Activated naive CD4-positive, alpha-beta T cell treated with anti-CD3 and anti-CD28 coated beads for 36 hours (primary cell): ENCODE results near the gene PARD3B. TPM values are rescaled to one million over a fixed set of nuclear protein-coding genes. Genes with fewer than 3 reads are reported as not detected.

Experiments used
- CTCF ChIA-PET: fragments of 350-600 bp; sonication (Branson Sonifier 250); formaldehyde crosslinking; loops from one replicate; lab custom pipeline; 2021; ENCODE audit warnings: antibody characterized with exemption; lab: Charles Lee
- DNase-seq: peaks from one replicate; pipeline ENCODE4 v3.0.0-alpha.2; 2020
- H3K27ac Mint-ChIP-seq: one replicate; pipeline ENCODE4 v1.8.0; 2021; ENCODE audit warnings: mild to moderate bottlenecking, mixed read lengths
- H3K27me3 Mint-ChIP-seq: one replicate; pipeline ENCODE4 v1.8.0; 2021; ENCODE audit warnings: low read depth, mixed read lengths
- H3K36me3 Mint-ChIP-seq: one replicate; pipeline ENCODE4 v1.8.0; 2021; ENCODE audit warnings: low read depth, mixed read lengths
- H3K4me1 Mint-ChIP-seq: one replicate; pipeline ENCODE4 v1.8.0; 2021; ENCODE audit warnings: low read depth, mixed read lengths
- H3K4me3 Mint-ChIP-seq: one replicate; pipeline ENCODE4 v1.8.0; 2021; ENCODE audit warnings: mild to moderate bottlenecking, moderate library complexity, mixed read lengths
- H3K9me3 Mint-ChIP-seq: one replicate; pipeline ENCODE4 v1.8.0; 2021; ENCODE audit warnings: mixed read lengths
- intact Hi-C: fragments of 100-400 bp; cut with micrococcal nuclease; formaldehyde crosslinking; loops from one replicate; pipeline ENCODE4 v1.15.1; 2023
- total RNA-seq, 2 experiments: library from RNA; stranded (reverse); gene quantifications; one replicate each; pipeline ENCODE4 v1.2.3, GENCODE V29; 2021

The PARD3B gene
- total RNA-seq, 2 experiments from 2014 or later, result 0.15 to 0.43 TPM

DNA sequence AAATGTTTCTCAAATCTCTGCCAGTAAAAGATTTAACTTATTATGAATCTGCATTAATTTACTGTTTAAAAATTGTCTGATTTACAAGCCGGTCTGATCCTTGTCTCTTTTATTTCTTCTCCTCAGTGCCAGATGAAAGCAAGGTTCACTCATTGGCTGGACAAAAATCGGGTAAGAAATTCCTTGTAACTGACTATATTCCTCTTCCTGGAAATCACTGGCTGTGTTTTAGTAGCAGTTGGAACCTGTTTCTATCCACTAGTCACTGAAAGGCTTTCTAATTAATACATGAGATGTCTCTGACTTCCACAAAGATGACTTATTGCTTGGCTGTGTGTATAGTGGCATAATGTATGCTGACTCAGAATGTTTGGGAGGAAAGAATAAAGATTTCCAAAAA is 700.4 kb downstream of the PARD3B start:
- DNase-seq, result no peak
- no peaks in the 10 kb centered on the region for H3K9me3 Mint-ChIP-seq
- H3K4me3 Mint-ChIP-seq, result no peak overlapping the region
- CTCF ChIA-PET, result no interaction called here
- no peak overlapping the region for H3K27ac Mint-ChIP-seq
- no peaks in the 10 kb centered on the region for H3K4me1 Mint-ChIP-seq
- no peaks in the 10 kb centered on the region for H3K27me3 Mint-ChIP-seq
- intact Hi-C loops, result no loop called here
- no peaks in the 10 kb centered on the region for H3K36me3 Mint-ChIP-seq

GRCh38 chr2:205259121-205259520 is 713.8 kb downstream of the PARD3B start:
- no peak for DNase-seq
- Mint-ChIP-seq H3K36me3 (no peaks in the 10 kb centered on the region), H3K9me3 (peaks cover 2% of the 10 kb centered on the region), H3K4me3 (no peak overlapping the region), H3K27me3 (no peaks in the 10 kb centered on the region), H3K27ac (no peak overlapping the region), H3K4me1 (no peaks in the 10 kb centered on the region)
- CTCF ChIA-PET, result no interaction called here
- intact Hi-C loops, result no loop called here

DNA sequence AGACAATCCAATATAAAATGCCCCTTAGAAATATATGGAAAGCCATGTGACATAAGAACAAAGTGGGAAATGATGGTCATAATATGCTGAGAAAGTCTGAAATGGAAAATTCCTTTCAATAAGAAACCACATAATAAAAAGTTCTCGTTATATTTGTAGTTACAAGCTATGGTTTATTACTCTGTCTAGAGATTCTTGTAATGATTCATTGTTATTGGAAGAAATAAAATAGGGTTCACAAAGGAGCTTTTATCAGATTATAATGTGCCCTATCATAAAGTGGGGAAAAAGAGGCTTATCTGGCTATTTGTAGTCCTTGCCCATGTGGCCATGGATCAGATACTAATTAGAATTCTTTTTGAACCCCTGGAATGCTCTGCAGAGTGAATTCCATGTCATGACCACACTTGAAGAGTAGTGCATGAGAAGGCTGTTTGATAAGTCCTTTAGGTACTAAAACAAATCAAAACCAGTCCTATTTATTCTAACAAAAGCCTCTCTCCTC is 716.3 kb downstream of the PARD3B start:
- no peaks in the 10 kb centered on the region for H3K27me3 Mint-ChIP-seq
- no peak overlapping the region for H3K27ac Mint-ChIP-seq
- DNase-seq, result no peak
- H3K4me1 Mint-ChIP-seq, result peaks cover 1% of the 10 kb centered on the region
- no peak overlapping the region for H3K4me3 Mint-ChIP-seq
- no peaks in the 10 kb centered on the region for H3K9me3 Mint-ChIP-seq
- no peaks in the 10 kb centered on the region for H3K36me3 Mint-ChIP-seq
- CTCF ChIA-PET, result no interaction called here
- intact Hi-C loops, result no loop called here

- Mint-ChIP-seq H3K27me3 (no peaks in the 10 kb centered on the region), H3K4me3 (no peak overlapping the region), H3K9me3 (no peaks in the 10 kb centered on the region), H3K36me3 (no peaks in the 10 kb centered on the region), H3K27ac (no peak overlapping the region), H3K4me1 (peaks cover 1% of the 10 kb centered on the region)
- intact Hi-C loops, result no loop called here
- CTCF ChIA-PET, result interaction anchor here (0.5 to 0.7 kb wide), 2 partner anchors 18 to 342 kb away, joined by 4 to 5 read pairs; no protein-coding TSS in a partner anchor
- DNase-seq, result no peak
Measured at GRCh38 chr2:205267323-205267722, 722.0 kb downstream of the PARD3B start.

- CTCF ChIA-PET, result no interaction called here
- no peak overlapping the region for H3K27ac Mint-ChIP-seq
- H3K4me1 Mint-ChIP-seq, result peaks cover 1% of the 10 kb centered on the region
- H3K4me3 Mint-ChIP-seq, result no peak overlapping the region
- H3K9me3 Mint-ChIP-seq, result no peaks in the 10 kb centered on the region
- no peaks in the 10 kb centered on the region for H3K27me3 Mint-ChIP-seq
- intact Hi-C loops, result no loop called here
- DNase-seq, result no peak
- no peaks in the 10 kb centered on the region for H3K36me3 Mint-ChIP-seq
Measured at GRCh38 chr2:205270689-205271088, 725.4 kb downstream of the PARD3B start.

- no peaks in the 10 kb centered on the region for H3K9me3 Mint-ChIP-seq
- H3K4me3 Mint-ChIP-seq, result no peak overlapping the region
- intact Hi-C loops, result no loop called here
- no peak for DNase-seq
- H3K27me3 Mint-ChIP-seq, result no peaks in the 10 kb centered on the region
- H3K36me3 Mint-ChIP-seq, result no peaks in the 10 kb centered on the region
- no peaks in the 10 kb centered on the region for H3K4me1 Mint-ChIP-seq
- CTCF ChIA-PET, result interaction anchor here (1.2 kb wide), 1 partner anchor 404 kb away, joined by 3 read pairs; no protein-coding TSS in a partner anchor
- no peak overlapping the region for H3K27ac Mint-ChIP-seq
Measured at GRCh38 chr2:205273148-205273547, 727.9 kb downstream of the PARD3B start.

GRCh38 chr2:205273627-205274026 is 728.4 kb downstream of the PARD3B start:
- CTCF ChIA-PET, result interaction anchor here (1.2 kb wide), 1 partner anchor 404 kb away, joined by 3 read pairs; no protein-coding TSS in a partner anchor

GRCh38 chr2:205274801-205275200 is 729.5 kb downstream of the PARD3B start:
- H3K27me3 Mint-ChIP-seq, result no peaks in the 10 kb centered on the region
- no peak overlapping the region for H3K27ac Mint-ChIP-seq
- no peaks in the 10 kb centered on the region for H3K4me1 Mint-ChIP-seq
- intact Hi-C loops, result no loop called here
- H3K4me3 Mint-ChIP-seq, result no peak overlapping the region
- DNase-seq, result no peak
- CTCF ChIA-PET, result no interaction called here
- no peaks in the 10 kb centered on the region for H3K9me3 Mint-ChIP-seq
- no peaks in the 10 kb centered on the region for H3K36me3 Mint-ChIP-seq

More at GRCh38 chr2:205273627-205274026, 728.4 kb downstream of the PARD3B start:
- Mint-ChIP-seq H3K4me1 (no peaks in the 10 kb centered on the region), H3K9me3 (no peaks in the 10 kb centered on the region), H3K36me3 (no peaks in the 10 kb centered on the region), H3K27me3 (no peaks in the 10 kb centered on the region), H3K27ac (no peak overlapping the region), H3K4me3 (no peak overlapping the region)
- DNase-seq, result no peak
- intact Hi-C loops, result no loop called here

GRCh38 chr2:205276116-205276777 is 731.0 kb downstream of the PARD3B start:
- no peaks in the 10 kb centered on the region for H3K9me3 Mint-ChIP-seq
- CTCF ChIA-PET, result no interaction called here
- intact Hi-C loops, result no loop called here
- no peak for DNase-seq
- no peaks in the 10 kb centered on the region for H3K4me1 Mint-ChIP-seq
- H3K36me3 Mint-ChIP-seq, result no peaks in the 10 kb centered on the region
- no peak overlapping the region for H3K4me3 Mint-ChIP-seq
- no peaks in the 10 kb centered on the region for H3K27me3 Mint-ChIP-seq
- no peak overlapping the region for H3K27ac Mint-ChIP-seq

DNA sequence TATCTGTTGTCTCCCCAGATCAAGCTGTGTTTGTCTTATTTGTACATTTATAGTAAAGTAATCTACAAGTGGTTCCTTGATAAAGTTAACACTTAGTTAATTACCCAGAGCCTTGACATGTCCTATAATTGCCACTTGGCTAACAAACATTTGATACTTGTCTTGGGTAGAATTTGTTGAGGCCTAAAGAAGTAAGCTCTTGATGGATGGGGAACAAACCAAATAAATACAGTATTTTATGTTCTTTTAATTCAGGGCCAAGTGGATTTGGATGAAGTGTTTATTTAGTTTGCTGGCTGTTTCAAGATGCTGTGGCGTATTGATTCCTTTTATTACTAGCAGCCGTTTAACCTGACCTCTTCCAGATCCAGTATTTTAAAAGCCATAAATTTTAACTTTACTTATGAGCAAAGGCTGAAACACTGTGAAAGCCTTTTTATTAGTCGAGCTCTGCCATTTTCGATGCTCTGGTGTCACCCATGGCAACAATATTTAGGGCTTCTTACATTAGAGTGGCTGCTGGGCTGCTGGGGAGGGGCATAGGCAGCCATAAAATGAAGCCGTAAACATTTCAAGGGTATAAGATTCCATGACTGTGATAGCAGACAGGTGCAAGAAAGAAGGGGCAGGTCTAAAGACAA is 735.4 kb downstream of the PARD3B start:
- no peaks in the 10 kb centered on the region for H3K9me3 Mint-ChIP-seq
- no peak overlapping the region for H3K27ac Mint-ChIP-seq
- DNase-seq, result no peak
- CTCF ChIA-PET, result no interaction called here
- H3K36me3 Mint-ChIP-seq, result no peaks in the 10 kb centered on the region
- intact Hi-C loops, result no loop called here
- no peak overlapping the region for H3K4me3 Mint-ChIP-seq
- H3K27me3 Mint-ChIP-seq, result no peaks in the 10 kb centered on the region
- H3K4me1 Mint-ChIP-seq, result no peaks in the 10 kb centered on the region

- Mint-ChIP-seq H3K27me3 (no peaks in the 10 kb centered on the region), H3K9me3 (no peaks in the 10 kb centered on the region), H3K4me3 (no peak overlapping the region), H3K36me3 (no peaks in the 10 kb centered on the region), H3K4me1 (no peaks in the 10 kb centered on the region), H3K27ac (no peak overlapping the region)
- CTCF ChIA-PET, result no interaction called here
- intact Hi-C loops, result no loop called here
- DNase-seq, result no peak
Measured at GRCh38 chr2:205283736-205284270, 738.5 kb downstream of the PARD3B start.

DNA sequence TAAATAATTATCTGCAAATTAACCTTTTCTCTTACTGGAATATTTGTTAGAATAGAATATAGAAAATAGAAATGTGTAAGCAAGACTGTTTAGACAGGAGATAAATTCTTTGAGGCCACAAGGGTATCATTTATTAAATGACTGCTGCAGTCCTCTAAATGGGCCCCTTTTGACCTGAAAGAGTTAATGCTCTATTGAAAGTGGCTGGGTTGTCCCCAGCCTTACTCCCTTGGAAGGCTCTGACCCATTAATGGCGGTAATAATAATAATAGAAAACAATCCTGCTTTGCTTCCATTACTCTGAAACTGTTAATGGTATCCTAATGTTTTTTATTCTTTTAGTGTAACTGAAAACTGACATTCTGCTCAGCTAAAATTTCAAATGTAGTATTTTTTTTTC is 739.1 kb downstream of the PARD3B start:
- no peaks in the 10 kb centered on the region for H3K4me1 Mint-ChIP-seq
- H3K4me3 Mint-ChIP-seq, result no peak overlapping the region
- no peaks in the 10 kb centered on the region for H3K36me3 Mint-ChIP-seq
- intact Hi-C loops, result no loop called here
- H3K27ac Mint-ChIP-seq, result no peak overlapping the region
- H3K27me3 Mint-ChIP-seq, result no peaks in the 10 kb centered on the region
- CTCF ChIA-PET, result no interaction called here
- no peaks in the 10 kb centered on the region for H3K9me3 Mint-ChIP-seq
- DNase-seq, result no peak

DNA sequence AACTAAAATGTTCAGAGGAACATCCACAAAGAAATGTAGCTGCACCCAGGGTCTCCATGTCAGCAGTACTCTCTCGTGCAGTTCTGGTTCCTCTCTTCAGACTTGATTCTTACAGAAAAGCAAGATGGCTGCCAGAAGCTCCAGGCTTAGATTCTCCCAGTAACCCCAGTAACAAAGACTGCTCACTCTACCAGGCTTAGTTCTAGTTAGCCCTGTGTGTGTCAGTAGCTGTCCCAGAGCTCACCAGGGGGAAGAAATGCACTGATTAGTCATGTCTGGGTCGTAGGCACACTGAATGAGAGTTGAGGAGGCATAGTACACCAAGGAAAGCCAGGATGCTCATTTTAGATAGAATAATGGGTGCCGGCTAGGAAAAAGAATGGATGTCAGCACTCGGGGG is 742.0 kb downstream of the PARD3B start:
- Mint-ChIP-seq H3K9me3 (no peaks in the 10 kb centered on the region), H3K4me3 (no peak overlapping the region), H3K36me3 (no peaks in the 10 kb centered on the region), H3K27me3 (no peaks in the 10 kb centered on the region), H3K4me1 (no peaks in the 10 kb centered on the region), H3K27ac (no peak overlapping the region)
- CTCF ChIA-PET, result no interaction called here
- intact Hi-C loops, result no loop called here
- no peak for DNase-seq
